GM18858 (cell line): ENCODE measurements around the gene CCL28.

Experiments used
- ATAC-seq: cut with Tn5 transposase; IDR thresholded peaks from one replicate; pipeline ENCODE4 v1.9.1; 2021; ENCODE audit not compliant: unreplicated experiment

The CCL28 gene

GRCh38 chr5:43358726-43359125, 53.5 kb downstream of the CCL28 start:
- no peak for ATAC-seq

- ATAC-seq = no peak
Observed at GRCh38 chr5:43358301-43358700, 53.9 kb downstream of the CCL28 start.

- no peak for ATAC-seq
Observed at GRCh38 chr5:43357878-43358281, 54.3 kb downstream of the CCL28 start.

- ATAC-seq = no peak
Observed at GRCh38 chr5:43357067-43357466, 55.1 kb downstream of the CCL28 start.

- no peak for ATAC-seq
Observed at GRCh38 chr5:43354774-43355173, 57.4 kb downstream of the CCL28 start.

- no peak for ATAC-seq
Observed at GRCh38 chr5:43353668-43354067, 58.5 kb downstream of the CCL28 start.

- no peak for ATAC-seq
Observed at GRCh38 chr5:43352915-43353314, 59.3 kb downstream of the CCL28 start.

- no peak for ATAC-seq
Observed at GRCh38 chr5:43352131-43352530, 60.1 kb downstream of the CCL28 start.

- no peak for ATAC-seq
Observed at GRCh38 chr5:43348861-43349363, 63.3 kb downstream of the CCL28 start.

- no peak for ATAC-seq
Observed at GRCh38 chr5:43348207-43348606, 64.0 kb downstream of the CCL28 start.

- no peak for ATAC-seq
Observed at GRCh38 chr5:43338862-43339261, 73.3 kb downstream of the CCL28 start.

GRCh38 chr5:43336159-43336558, 76.0 kb downstream of the CCL28 start:
- ATAC-seq = no peak

GRCh38 chr5:43335681-43336080, 76.5 kb downstream of the CCL28 start:
- ATAC-seq = no peak

GRCh38 chr5:43332401-43332800, 79.8 kb downstream of the CCL28 start:
- no peak for ATAC-seq
